GM12874 (cell line): ENCODE measurements around the gene PLA2G4B.

ENCODE experiments used
- CTCF ChIP-seq: IDR thresholded peaks from 2 replicates; pipeline ENCODE4 v1.5.1; 2011; ENCODE audit warnings: low read depth, mild to moderate bottlenecking, control low read depth, low read length, moderate library complexity; ENCODE audit not compliant: insufficient read depth

Gene PLA2G4B

GRCh38 chr15:41852736-41853590, 14.3 kb downstream of the PLA2G4B start:
- TF ChIP-seq CTCF = no peak

- TF ChIP-seq CTCF = no peak
These were observed 15.2 kb downstream of the PLA2G4B start for GRCh38 chr15:41853831-41854230.

- no peak for TF ChIP-seq CTCF
These were observed 15.8 kb downstream of the PLA2G4B start for GRCh38 chr15:41854443-41854842.

GRCh38 chr15:41855261-41855961, 16.8 kb downstream of the PLA2G4B start:
- TF ChIP-seq CTCF = no peak

- TF ChIP-seq CTCF = no peak
These were observed 17.6 kb downstream of the PLA2G4B start for GRCh38 chr15:41856262-41856661.

GRCh38 chr15:41856716-41857115, 18.1 kb downstream of the PLA2G4B start:
- TF ChIP-seq CTCF = no peak

- TF ChIP-seq CTCF = no peak
These were observed 18.7 kb downstream of the PLA2G4B start for GRCh38 chr15:41857316-41857715.
